HG03108 (cell line): Measurements from ENCODE around the gene KCNH5.

ENCODE experiments used
- ATAC-seq: cut with Tn5 transposase; IDR thresholded peaks from one replicate; pipeline ENCODE4 v1.9.1; 2021; ENCODE audit warnings: moderate library complexity; ENCODE audit not compliant: unreplicated experiment

The KCNH5 gene

GRCh38 chr14:63009495-63009894 lies 35.8 kb downstream of the KCNH5 start:
- ATAC-seq: no peak

- no peak for ATAC-seq
Measured at GRCh38 chr14:63006531-63006930, 38.7 kb downstream of the KCNH5 start.

- no peak for ATAC-seq
Measured at GRCh38 chr14:62994096-62994495, 51.2 kb downstream of the KCNH5 start.

- no peak for ATAC-seq
Measured at GRCh38 chr14:62988967-62989366, 56.3 kb downstream of the KCNH5 start.

- ATAC-seq: no peak
Measured at GRCh38 chr14:62983821-62984220, 61.4 kb downstream of the KCNH5 start.

GRCh38 chr14:62980693-62981092 lies 64.6 kb downstream of the KCNH5 start:
- no peak for ATAC-seq

- ATAC-seq: no peak
Measured at GRCh38 chr14:62957562-62957961, 87.7 kb downstream of the KCNH5 start.

GRCh38 chr14:62956413-62956812 lies 88.8 kb downstream of the KCNH5 start:
- ATAC-seq: no peak

GRCh38 chr14:62954165-62954564 lies 91.1 kb downstream of the KCNH5 start:
- no peak for ATAC-seq

- ATAC-seq: no peak
Measured at GRCh38 chr14:62952226-62952625, 93.0 kb downstream of the KCNH5 start.

- no peak for ATAC-seq
Measured at GRCh38 chr14:62947301-62947700, 98.0 kb downstream of the KCNH5 start.

GRCh38 chr14:62946221-62946620 lies 99.0 kb downstream of the KCNH5 start:
- no peak for ATAC-seq

GRCh38 chr14:62943202-62943601 lies 102.1 kb downstream of the KCNH5 start:
- no peak for ATAC-seq

GRCh38 chr14:62939970-62940369 lies 105.3 kb downstream of the KCNH5 start:
- ATAC-seq: no peak

- ATAC-seq: no peak
Measured at GRCh38 chr14:62938778-62939177, 106.5 kb downstream of the KCNH5 start.

- no peak for ATAC-seq
Measured at GRCh38 chr14:62934439-62934838, 110.8 kb downstream of the KCNH5 start.

GRCh38 chr14:62921466-62921865 lies 123.8 kb downstream of the KCNH5 start:
- no peak for ATAC-seq

GRCh38 chr14:62916551-62916950 lies 128.7 kb downstream of the KCNH5 start:
- ATAC-seq: no peak

- no peak for ATAC-seq
Measured at GRCh38 chr14:62914873-62915272, 130.4 kb downstream of the KCNH5 start.

GRCh38 chr14:62914025-62914424 lies 131.2 kb downstream of the KCNH5 start:
- no peak for ATAC-seq

- ATAC-seq: no peak
Measured at GRCh38 chr14:62908506-62908905, 136.8 kb downstream of the KCNH5 start.

- ATAC-seq: no peak
Measured at GRCh38 chr14:62905566-62905965, 139.7 kb downstream of the KCNH5 start.

GRCh38 chr14:62897771-62898170 lies 147.5 kb downstream of the KCNH5 start:
- no peak for ATAC-seq

- ATAC-seq: no peak
Measured at GRCh38 chr14:62896932-62897456, 148.3 kb downstream of the KCNH5 start.
